NCI-H524 (cell line): ENCODE results near the gene ZNF35.

Experiments
- DNase-seq, 2 experiments: peaks; one replicate each; lab custom pipeline; 2025; lab: John Stamatoyannopoulos, UW

ZNF35 gene

DNA sequence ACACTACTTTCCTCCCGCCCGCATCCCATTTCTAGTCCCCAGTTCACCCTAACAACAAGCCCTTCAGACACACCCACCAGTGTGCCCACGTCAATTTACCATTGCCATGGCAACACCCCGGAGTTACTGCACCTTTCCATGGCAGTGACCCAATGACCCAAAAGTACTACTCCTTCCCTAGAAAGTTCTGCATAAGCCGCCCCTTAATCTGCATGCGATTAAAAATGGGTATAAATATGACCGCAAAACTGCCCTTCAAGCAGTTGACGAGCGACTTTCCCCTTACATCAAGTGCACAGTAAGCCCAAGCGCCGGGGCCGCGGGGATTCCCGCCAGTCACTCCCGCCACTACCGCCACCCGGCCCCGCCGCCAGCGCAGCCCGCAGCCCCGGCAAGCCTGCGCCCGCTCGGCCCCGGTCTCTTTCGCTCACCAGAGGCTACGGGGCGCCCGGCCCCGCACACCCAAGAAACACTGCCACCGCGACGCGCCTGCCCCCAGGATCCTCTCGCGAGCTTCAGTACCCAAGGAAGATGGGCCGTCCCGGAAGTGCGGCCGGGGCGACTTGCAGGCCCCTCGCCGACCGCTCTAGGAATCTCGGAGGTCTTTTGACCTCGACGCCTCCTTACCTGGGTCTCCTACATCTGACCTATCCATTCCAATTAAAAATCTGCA, 36.7 kb downstream of the ZNF35 start:
- DNase-seq = peak; percentile 74 to 84

DNA sequence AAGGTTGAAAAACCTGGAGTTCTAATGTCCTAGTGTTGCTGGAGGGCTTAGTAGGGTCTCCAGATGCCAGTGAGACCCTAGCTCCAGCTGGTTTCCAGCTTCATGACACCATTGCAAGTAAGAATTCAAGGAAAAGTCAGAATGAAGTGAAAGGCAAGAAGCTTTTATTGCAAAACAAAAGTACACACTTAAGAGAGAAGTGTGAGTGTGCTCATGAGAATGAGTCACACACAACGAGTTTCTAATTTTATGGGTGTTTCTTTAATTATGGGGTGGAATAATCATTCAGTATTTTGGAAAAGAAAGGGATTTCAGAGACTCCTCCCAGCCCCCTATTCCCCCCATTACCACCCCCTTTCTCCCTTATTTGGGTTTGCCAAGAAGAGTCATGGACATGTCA, 39.4 kb downstream of the ZNF35 start:
- no peak for DNase-seq
